Measurements from ENCODE around the gene CDC42SE2. TPM values are rescaled to one million over a fixed set of nuclear protein-coding genes. Genes with fewer than 3 reads are reported as not detected.
"Not testable (repeated sequence)": the region's sequence is repeated elsewhere in the genome, so short reads cannot be mapped to it uniquely, and the experiment has no call there.

Gene CDC42SE2
- total RNA-seq, 6 experiments from 2014 or later: 14.2 to 18.0 (median 16.4) TPM

DNA sequence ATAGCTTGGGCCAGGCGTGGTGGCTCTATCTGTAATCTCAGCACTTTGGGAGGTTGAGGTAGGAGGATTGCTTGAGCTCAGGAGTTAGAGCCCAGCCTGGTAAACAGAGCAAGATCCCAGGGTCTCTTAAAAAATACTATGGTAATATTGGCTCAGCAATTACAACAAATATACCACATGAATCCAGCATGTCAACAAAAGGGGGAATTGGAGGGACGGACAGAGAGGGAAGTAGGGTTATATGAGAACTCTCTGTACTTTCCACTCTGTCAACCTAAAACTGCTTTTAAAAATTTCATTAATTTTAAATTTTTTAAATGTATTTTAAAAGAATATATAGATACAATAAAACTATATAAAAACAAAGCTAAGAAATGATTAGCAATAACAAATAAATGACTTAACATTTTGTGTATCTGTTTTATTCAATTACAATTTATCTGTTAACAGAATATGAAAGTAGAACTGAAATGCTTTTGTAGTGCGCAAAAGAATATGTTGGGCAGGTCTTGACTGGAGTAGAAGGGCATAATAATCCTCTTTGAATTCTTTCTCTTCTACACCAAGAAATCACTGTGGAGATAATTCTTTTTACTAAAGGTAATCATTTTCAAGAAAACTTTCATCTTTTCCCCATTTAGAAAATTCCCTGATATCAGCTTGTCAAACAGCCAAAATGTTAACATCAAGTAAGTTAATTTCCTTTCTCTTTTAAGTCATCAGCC is 12.9 kb upstream of the CDC42SE2 start:
- Mint-ChIP-seq H3K4me3 (no peak overlapping the region), H3K27ac (no peak overlapping the region), H3K36me3 (ENCODE audit: low read depth) (no peaks in the 10 kb centered on the region), H3K27me3 (ENCODE audit: insufficient read depth) (no peaks in the 10 kb centered on the region), H3K4me1 (ENCODE audit: low read depth) (no peaks in the 10 kb centered on the region; the same call in 1 of the 2 replicates), H3K9me3 (0 out of 2 replicates have a peak, but pooled peaks cover 5% of the 10 kb centered on the region)
- TF ChIP-seq, protein P1, sequence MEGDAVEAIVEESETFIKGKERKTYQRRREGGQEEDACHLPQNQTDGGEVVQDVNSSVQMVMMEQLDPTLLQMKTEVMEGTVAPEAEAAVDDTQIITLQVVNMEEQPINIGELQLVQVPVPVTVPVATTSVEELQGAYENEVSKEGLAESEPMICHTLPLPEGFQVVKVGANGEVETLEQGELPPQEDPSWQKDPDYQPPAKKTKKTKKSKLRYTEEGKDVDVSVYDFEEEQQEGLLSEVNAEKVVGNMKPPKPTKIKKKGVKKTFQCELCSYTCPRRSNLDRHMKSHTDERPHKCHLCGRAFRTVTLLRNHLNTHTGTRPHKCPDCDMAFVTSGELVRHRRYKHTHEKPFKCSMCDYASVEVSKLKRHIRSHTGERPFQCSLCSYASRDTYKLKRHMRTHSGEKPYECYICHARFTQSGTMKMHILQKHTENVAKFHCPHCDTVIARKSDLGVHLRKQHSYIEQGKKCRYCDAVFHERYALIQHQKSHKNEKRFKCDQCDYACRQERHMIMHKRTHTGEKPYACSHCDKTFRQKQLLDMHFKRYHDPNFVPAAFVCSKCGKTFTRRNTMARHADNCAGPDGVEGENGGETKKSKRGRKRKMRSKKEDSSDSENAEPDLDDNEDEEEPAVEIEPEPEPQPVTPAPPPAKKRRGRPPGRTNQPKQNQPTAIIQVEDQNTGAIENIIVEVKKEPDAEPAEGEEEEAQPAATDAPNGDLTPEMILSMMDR (IDR thresholded peaks at IDR 0.05): no peak
- DNase-seq: no peak

DNA sequence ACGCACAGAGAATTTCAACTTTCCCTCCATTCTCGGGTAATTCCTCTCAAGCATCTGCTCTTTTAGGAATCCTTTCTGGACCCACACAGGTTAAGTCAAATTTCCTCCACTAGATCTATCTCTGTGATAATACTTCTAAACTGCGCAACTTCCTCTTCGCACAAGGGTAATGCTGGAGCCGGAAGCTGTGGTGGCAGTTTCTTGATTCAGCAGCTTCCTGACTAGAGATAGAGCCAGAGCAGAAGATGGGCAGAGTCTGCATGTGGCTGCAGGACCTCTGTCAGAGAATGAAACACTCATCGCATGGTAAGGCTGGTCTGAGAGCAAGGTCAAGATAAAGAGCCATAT is 11.1 kb upstream of the CDC42SE2 start:
- no peaks in the 10 kb centered on the region for H3K36me3 Mint-ChIP-seq (ENCODE audit: low read depth)
- H3K4me3 Mint-ChIP-seq: no peak overlapping the region
- H3K9me3 Mint-ChIP-seq: no peaks in the 10 kb centered on the region
- H3K27me3 Mint-ChIP-seq (ENCODE audit: insufficient read depth): no peaks in the 10 kb centered on the region
- DNase-seq: no peak
- TF ChIP-seq, protein P1 (IDR thresholded peaks at IDR 0.05): no peak
- H3K4me1 Mint-ChIP-seq (ENCODE audit: low read depth): peaks cover 13% of the 10 kb centered on the region
- no peak overlapping the region for H3K27ac Mint-ChIP-seq

DNA sequence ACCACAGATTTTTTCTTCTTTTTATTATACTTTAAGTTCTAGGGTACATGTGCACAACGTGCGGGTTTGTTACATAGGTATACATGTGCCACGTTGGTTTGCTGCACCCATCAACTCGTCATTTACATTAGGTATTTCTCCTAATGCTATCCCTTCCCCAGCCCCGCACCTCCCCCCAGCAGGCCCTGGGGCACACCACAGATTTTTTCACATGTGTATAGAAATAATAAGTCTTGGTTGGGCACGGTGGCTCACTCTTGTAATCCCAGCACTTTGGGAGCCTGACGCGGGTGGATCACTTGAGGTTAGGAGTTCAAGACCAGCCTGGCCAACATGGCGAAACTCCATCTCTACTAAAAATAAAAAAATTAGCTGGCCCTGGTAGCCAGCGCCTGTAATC is 9.8 kb upstream of the CDC42SE2 start:
- not testable (repeated sequence) for H3K9me3 Mint-ChIP-seq
- H3K4me1 Mint-ChIP-seq (ENCODE audit: low read depth): peaks cover 23% of the 10 kb centered on the region

DNA sequence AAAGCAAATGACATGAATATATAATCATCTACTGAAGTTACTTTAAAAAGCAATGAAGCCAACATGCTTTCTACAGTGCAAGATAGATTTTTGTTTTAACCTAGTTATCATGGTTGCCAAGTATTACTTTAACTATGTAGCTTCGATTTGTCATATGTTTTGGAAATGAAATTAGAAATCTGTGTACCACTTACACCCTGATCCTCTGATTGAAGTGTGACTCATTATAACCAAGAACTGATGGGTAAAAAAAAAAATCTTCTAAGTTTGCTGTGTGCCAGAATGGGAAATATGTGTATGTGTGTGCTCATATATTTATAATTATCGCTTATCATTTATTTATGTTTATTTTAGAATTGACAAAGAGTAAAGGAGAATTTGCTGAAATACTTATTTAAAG is 9.1 kb upstream of the CDC42SE2 start:
- Mint-ChIP-seq H3K4me1 (ENCODE audit: low read depth) (peaks cover 29% of the 10 kb centered on the region), H3K27me3 (ENCODE audit: insufficient read depth) (no peaks in the 10 kb centered on the region), H3K36me3 (ENCODE audit: low read depth) (no peaks in the 10 kb centered on the region), H3K9me3 (no peaks in the 10 kb centered on the region), H3K4me3 (no peak overlapping the region), H3K27ac (no peak overlapping the region)
- TF ChIP-seq, protein P1 (IDR thresholded peaks at IDR 0.05): no peak
- DNase-seq: no peak

More for the DNA sequence above, 9.8 kb upstream of the CDC42SE2 start:
- not testable (repeated sequence) for H3K27me3 Mint-ChIP-seq (ENCODE audit: insufficient read depth); H3K4me3 Mint-ChIP-seq; DNase-seq; H3K27ac Mint-ChIP-seq; H3K36me3 Mint-ChIP-seq (ENCODE audit: low read depth)

DNA sequence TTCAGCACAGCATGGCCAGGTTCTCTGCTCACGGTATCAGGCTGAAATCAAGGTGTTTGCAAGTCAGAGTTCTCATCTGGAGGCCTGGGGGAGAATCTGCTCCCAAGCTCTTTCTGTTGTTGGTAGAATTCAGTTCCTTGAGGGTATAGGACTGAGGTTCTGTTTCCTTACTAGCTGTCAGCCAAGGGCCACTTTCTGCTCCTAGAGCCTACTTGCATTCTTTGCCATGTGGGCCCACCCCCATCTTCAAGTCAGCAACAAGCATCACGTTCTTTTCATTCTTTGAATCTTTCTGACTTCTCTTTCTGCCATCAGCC is 7.4 kb upstream of the CDC42SE2 start:
- H3K27ac Mint-ChIP-seq: peak overlapping the region; percentile 51; the same call in 1 of the 2 replicates
- no peak overlapping the region for H3K4me3 Mint-ChIP-seq
- DNase-seq: no peak
- H3K4me1 Mint-ChIP-seq (ENCODE audit: low read depth): peaks cover 29% of the 10 kb centered on the region
- no peaks in the 10 kb centered on the region for H3K27me3 Mint-ChIP-seq (ENCODE audit: insufficient read depth)
- H3K9me3 Mint-ChIP-seq: no peaks in the 10 kb centered on the region
- no peaks in the 10 kb centered on the region for H3K36me3 Mint-ChIP-seq (ENCODE audit: low read depth)
- TF ChIP-seq, protein P1 (IDR thresholded peaks at IDR 0.05): no peak

DNA sequence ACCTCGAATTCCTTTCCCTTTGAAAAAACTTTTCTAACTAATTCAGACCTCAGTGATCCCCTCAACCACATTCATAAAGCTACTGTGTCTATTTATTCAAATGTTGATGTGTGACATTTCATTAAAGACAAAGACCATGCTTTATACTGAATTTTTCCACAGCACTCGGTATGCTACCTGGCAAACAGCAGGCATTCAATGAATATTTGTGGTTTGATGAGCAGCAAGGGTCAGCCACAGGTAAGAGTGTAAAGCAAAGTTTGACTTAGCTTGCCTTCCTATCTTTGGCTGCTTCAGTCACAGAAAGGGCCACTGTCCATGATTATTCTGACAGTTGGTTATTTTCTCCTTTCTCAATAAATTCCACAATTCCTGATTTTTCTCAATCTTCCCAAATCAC is 5.1 kb upstream of the CDC42SE2 start:
- no peak for DNase-seq
- Mint-ChIP-seq H3K27me3 (ENCODE audit: insufficient read depth) (peaks cover 2% of the 10 kb centered on the region; the same call in 1 of the 2 replicates), H3K4me1 (ENCODE audit: low read depth) (peaks cover 42% of the 10 kb centered on the region), H3K36me3 (ENCODE audit: low read depth) (no peaks in the 10 kb centered on the region), H3K27ac (no peak overlapping the region), H3K9me3 (no peaks in the 10 kb centered on the region), H3K4me3 (no peak overlapping the region)
- TF ChIP-seq, protein P1 (IDR thresholded peaks at IDR 0.05): no peak

Measured in HFFc6 (cell line).